Activated CD8-positive, alpha-beta T cell treated with anti-CD3 and anti-CD28 coated beads for 36 hours (primary cell): ENCODE results near the gene RGS10. TPM values are rescaled to one million over a fixed set of nuclear protein-coding genes. Genes with fewer than 3 reads are reported as not detected.
A peak's percentile ranks its signal among the peaks of the same experiment; 100 is the strongest.

Source experiments
- ATAC-seq: fragments of 200-7000 bp; cut with Tn5 transposase; one replicate; pipeline ENCODE4 v1.10.0; 2021; ENCODE audit warnings: mild to moderate bottlenecking, moderate library complexity
- CTCF ChIA-PET: fragments of 350-600 bp; sonication (Branson Sonifier 250); formaldehyde crosslinking; loops from one replicate; lab custom pipeline; 2021; ENCODE audit warnings: antibody characterized with exemption; lab: Charles Lee
- POLR2A ChIA-PET: fragments of 350-600 bp; sonication (Branson Sonifier 250); formaldehyde crosslinking; loops from one replicate; lab custom pipeline; 2021; ENCODE audit warnings: antibody characterized with exemption; lab: Charles Lee
- DNase-seq: peaks from one replicate; pipeline ENCODE4 v3.0.0-alpha.2; 2020
- H3K27ac Mint-ChIP-seq: one replicate; pipeline ENCODE4 v1.8.0; 2021; ENCODE audit warnings: mild to moderate bottlenecking, mixed read lengths
- H3K27me3 Mint-ChIP-seq: one replicate; pipeline ENCODE4 v1.8.0; 2021; ENCODE audit warnings: mixed read lengths
- H3K36me3 Mint-ChIP-seq: one replicate; pipeline ENCODE4 v1.8.0; 2021; ENCODE audit warnings: low read depth, mixed read lengths
- H3K4me1 Mint-ChIP-seq: one replicate; pipeline ENCODE4 v1.8.0; 2021; ENCODE audit warnings: low read depth, mixed read lengths
- H3K4me3 Mint-ChIP-seq: one replicate; pipeline ENCODE4 v1.8.0; 2021; ENCODE audit warnings: mild to moderate bottlenecking, moderate library complexity, mixed read lengths
- H3K9me3 Mint-ChIP-seq: one replicate; pipeline ENCODE4 v1.8.0; 2021; ENCODE audit warnings: mixed read lengths
- intact Hi-C: fragments of 100-400 bp; cut with micrococcal nuclease; formaldehyde crosslinking; loops from one replicate; pipeline ENCODE4 v1.10.0; 2022
- total RNA-seq, 2 experiments: library from RNA; stranded (reverse); gene quantifications; one replicate each; pipeline ENCODE4 v1.2.3, GENCODE V29; 2021
- TF ChIP-seq, protein P1 (sequence below): fragments of 200-600 bp; IDR thresholded peaks from one replicate; pipeline ENCODE4 v1.8.0; 2022; ENCODE audit warnings: antibody characterized with exemption, mild to moderate bottlenecking

RGS10 gene
- total RNA-seq, 2 experiments from 2014 or later: 207 to 220 TPM

DNA sequence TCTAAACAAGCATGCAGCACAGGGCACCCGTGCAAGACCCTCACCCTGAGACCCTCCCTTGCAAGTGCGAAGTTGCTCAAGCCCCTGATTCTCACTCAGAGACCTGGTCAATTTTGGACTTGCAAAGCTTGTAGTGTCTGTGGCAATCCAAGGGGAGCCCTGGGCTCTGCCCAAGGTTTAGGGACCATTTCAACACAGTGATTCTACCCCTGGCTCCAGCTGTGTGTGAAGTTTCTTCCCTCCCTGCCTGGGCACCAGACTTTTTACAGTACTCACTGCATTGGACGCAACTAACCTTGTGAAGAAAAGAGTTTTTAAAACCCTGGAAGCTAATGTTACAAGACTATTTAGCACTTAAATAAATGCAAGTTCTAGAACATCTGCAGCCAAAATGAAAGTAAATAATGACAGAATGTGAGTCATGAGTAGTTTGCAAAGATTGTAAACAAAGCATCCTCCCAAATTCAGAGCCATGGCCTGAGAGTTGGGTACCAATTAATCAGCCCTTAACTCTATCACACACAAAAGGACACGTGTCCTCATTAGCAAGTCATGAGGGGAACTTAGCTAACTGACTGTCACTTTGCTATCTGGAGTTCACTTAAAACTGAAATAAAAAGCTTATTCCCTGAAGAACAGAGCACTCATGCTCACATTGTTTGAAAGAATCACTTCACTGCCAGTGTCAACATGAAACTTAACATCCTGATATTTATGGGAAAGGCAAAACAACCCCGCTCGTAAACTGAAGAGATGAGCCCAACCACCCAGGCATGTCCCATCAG, 48.1 kb downstream of the RGS10 start:
- H3K27ac Mint-ChIP-seq: peak overlapping the region; percentile 65
- CTCF ChIA-PET: interaction anchor here (0.8 to 2.2 kb wide), 7 partner anchors 48 to 296 kb away, joined by 3 to 10 read pairs (median 3); partner anchors contain the start of genes GRK5 and RGS10
- no peak for ATAC-seq
- intact Hi-C loops: no loop called here
- no peak overlapping the region for H3K4me3 Mint-ChIP-seq
- H3K27me3 Mint-ChIP-seq: no peaks in the 10 kb centered on the region
- no peak for DNase-seq
- no peaks in the 10 kb centered on the region for H3K9me3 Mint-ChIP-seq
- H3K36me3 Mint-ChIP-seq: peaks cover 22% of the 10 kb centered on the region
- POLR2A ChIA-PET: interaction anchor here (0.6 to 2.1 kb wide), 4 partner anchors 16 to 96 kb away, joined by 3 to 6 read pairs (median 3); partner anchors contain the start of gene RGS10
- TF ChIP-seq, protein P1, sequence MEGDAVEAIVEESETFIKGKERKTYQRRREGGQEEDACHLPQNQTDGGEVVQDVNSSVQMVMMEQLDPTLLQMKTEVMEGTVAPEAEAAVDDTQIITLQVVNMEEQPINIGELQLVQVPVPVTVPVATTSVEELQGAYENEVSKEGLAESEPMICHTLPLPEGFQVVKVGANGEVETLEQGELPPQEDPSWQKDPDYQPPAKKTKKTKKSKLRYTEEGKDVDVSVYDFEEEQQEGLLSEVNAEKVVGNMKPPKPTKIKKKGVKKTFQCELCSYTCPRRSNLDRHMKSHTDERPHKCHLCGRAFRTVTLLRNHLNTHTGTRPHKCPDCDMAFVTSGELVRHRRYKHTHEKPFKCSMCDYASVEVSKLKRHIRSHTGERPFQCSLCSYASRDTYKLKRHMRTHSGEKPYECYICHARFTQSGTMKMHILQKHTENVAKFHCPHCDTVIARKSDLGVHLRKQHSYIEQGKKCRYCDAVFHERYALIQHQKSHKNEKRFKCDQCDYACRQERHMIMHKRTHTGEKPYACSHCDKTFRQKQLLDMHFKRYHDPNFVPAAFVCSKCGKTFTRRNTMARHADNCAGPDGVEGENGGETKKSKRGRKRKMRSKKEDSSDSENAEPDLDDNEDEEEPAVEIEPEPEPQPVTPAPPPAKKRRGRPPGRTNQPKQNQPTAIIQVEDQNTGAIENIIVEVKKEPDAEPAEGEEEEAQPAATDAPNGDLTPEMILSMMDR: no peak
- H3K4me1 Mint-ChIP-seq: peaks cover 79% of the 10 kb centered on the region

- ATAC-seq (no peak), DNase-seq (no peak)
- ChIA-PET CTCF (interaction anchor here (1.1 to 2.2 kb wide), 4 partner anchors 48 to 286 kb away, joined by 3 to 10 read pairs (median 5); partner anchors contain the start of gene GRK5), POLR2A (interaction anchor here (0.9 to 2.1 kb wide), 3 partner anchors 9 to 281 kb away, joined by 3 to 6 read pairs (median 4); partner anchors contain the start of gene RGS10)
- H3K36me3 Mint-ChIP-seq: peaks cover 9% of the 10 kb centered on the region
- TF ChIP-seq, protein P1: no peak
- H3K4me3 Mint-ChIP-seq: peak overlapping the region; percentile 9
- peak overlapping the region; percentile 83 for H3K27ac Mint-ChIP-seq
- intact Hi-C loops: no loop called here
- H3K9me3 Mint-ChIP-seq: no peaks in the 10 kb centered on the region
- H3K27me3 Mint-ChIP-seq: no peaks in the 10 kb centered on the region
- peaks cover 77% of the 10 kb centered on the region for H3K4me1 Mint-ChIP-seq
Observed at GRCh38 chr10:119493155-119493554, 49.4 kb downstream of the RGS10 start.

- peaks cover 3% of the 10 kb centered on the region for H3K36me3 Mint-ChIP-seq
- H3K4me1 Mint-ChIP-seq: peaks cover 71% of the 10 kb centered on the region
- no peak for ATAC-seq
- POLR2A ChIA-PET: interaction anchor here (0.6 kb wide), 1 partner anchor 21 kb away, joined by 3 read pairs; no protein-coding TSS in a partner anchor
- CTCF ChIA-PET: no interaction called here
- TF ChIP-seq, protein P1: no peak
- no peaks in the 10 kb centered on the region for H3K27me3 Mint-ChIP-seq
- no peak overlapping the region for H3K27ac Mint-ChIP-seq
- intact Hi-C loops: no loop called here
- H3K9me3 Mint-ChIP-seq: no peaks in the 10 kb centered on the region
- no peak overlapping the region for H3K4me3 Mint-ChIP-seq
- DNase-seq: no peak
Observed at GRCh38 chr10:119491966-119492757, 50.4 kb downstream of the RGS10 start.

- Mint-ChIP-seq H3K4me3 (peak overlapping the region; percentile 76), H3K4me1 (peaks cover 50% of the 10 kb centered on the region), H3K9me3 (no peaks in the 10 kb centered on the region), H3K27me3 (no peaks in the 10 kb centered on the region), H3K27ac (peak overlapping the region; percentile 91), H3K36me3 (no peaks in the 10 kb centered on the region)
- TF ChIP-seq, protein P1: no peak
- intact Hi-C loops: no loop called here
- ATAC-seq (no peak), DNase-seq (no peak)
- CTCF ChIA-PET: interaction anchor here (0.8 to 5.4 kb wide), 23 partner anchors 8 to 292 kb away, joined by 3 to 19 read pairs (median 5); partner anchors contain the start of genes GRK5 and RGS10
- POLR2A ChIA-PET: interaction anchor here (0.9 to 2.1 kb wide), 4 partner anchors 10 to 53 kb away, joined by 3 to 14 read pairs (median 3); partner anchors contain the start of gene RGS10
Observed at GRCh38 chr10:119489991-119490326, 52.6 kb downstream of the RGS10 start.
